GM08714 (cell line): ENCODE results near the gene PRRT3.

Source experiments
- H3K4me3 ChIP-seq: fragments of 200-500 bp; sonication (Bioruptor generic); 2 replicates; pipeline ENCODE4 v1.5.1; 2014; ENCODE audit warnings: mild to moderate bottlenecking, low read length, inconsistent platforms
- ZNF274 ChIP-seq: IDR thresholded peaks from 2 replicates; pipeline ENCODE4 v1.6.1; 2012; ENCODE audit warnings: mild to moderate bottlenecking, low read depth, low read length

The PRRT3 gene

DNA sequence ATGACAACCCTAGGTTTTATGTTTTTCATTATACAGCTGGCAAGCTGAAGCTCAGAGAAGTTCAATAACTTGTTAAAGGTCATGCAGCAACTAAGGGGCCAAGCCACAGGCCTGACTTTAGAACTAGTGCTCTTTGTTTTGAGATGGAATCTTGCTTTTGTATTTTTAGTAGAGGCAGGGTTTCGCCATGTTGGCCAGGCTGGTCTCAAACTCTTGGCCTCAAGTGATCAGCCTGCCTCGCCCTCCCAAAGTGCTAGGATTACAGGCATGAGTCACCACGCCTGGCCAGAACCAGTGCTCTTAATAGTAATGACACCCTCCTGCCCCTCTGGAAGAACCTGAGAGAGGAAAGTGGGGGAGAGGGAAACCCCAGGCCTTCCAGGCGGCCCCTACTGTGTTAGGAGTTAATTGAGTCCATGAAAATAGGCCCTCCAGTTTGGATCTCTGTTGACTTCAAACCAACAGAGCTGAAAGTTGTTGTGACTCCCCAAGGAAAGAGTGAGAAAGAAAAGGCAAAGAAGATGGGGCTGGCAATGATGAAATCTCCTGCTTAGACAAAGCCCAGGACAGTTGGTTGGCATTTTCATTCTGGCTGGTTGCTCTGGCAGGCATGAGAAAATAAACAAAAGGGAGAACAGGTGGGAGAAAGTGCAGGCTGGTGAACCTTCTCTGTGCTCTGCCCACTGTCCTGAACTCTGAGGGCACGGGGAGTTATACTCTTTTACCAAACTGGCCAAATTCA lies 3.6 kb upstream of the PRRT3 start:
- no peak for TF ChIP-seq ZNF274
- H3K4me3 ChIP-seq = no peak overlapping the region

DNA sequence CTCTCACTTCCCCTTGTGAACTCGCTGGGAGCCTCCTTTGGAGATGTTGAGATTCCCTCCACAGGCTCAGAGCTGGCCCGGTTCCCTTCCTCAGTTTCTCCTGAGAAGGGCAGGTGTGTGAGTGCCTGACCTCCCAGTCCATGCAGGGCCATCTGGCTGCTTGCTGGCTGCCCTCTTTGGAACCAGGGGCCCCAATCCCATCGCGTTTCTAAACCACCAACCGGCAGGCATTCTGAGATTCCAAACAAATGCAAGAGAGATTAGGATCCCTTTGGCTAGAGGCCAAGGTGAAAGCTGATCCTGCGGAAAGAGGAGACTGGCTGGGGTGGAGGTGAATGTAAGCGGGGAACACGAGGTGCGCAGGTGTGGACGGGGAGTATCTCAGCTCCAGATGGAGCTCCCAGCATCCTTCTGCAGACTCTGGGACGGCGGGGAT lies 2.9 kb upstream of the PRRT3 start:
- no peak overlapping the region for H3K4me3 ChIP-seq
- no peak for TF ChIP-seq ZNF274

DNA sequence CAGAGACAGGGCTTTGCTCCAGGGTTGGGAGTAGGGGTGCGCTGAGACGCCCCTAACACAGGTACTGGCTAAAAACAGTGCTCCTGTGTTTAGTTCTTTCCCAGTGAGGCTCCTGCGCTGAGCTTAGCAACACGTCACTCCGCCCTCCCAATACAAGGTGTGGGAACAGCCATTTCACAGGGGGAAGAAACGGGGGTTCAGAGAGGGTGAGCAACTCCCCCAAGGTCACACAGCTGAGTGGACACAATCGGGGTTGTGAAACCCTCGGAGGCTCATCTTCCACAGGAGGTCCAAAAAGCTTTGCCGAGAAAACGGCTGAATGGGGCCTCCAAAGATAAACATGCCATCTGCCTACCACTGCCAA lies 628 bp downstream of the PRRT3 start:
- no peak for TF ChIP-seq ZNF274
- peak overlapping the region; percentile 69 for H3K4me3 ChIP-seq

- H3K4me3 ChIP-seq = peak overlapping the region; percentile 69; the same call in 1 of the 2 replicates
- TF ChIP-seq ZNF274 = no peak
Observed at GRCh38 chr3:9951126-9951525, 1.1 kb downstream of the PRRT3 start.

DNA sequence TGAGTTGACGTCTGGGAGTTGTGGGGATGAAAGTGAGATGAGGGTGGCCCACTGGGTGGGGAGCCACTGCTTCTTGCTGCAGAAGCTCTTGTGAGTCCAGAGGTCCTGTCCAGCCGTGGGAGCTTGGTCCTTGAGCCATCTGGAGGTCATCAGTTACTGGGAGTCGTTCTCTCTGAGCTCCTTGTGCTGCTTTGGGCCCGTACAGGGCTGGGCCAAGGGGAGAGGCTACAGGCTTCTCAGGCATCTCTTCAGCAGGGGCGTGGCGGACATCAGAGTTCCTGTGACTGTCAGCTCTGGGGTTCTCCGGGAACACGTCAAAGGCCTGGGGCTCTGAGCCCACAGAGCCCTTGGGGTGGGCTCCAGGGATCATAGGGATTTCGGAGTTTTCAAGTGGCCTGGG lies 2.6 kb downstream of the PRRT3 start:
- TF ChIP-seq ZNF274 = no peak
- no peak overlapping the region for H3K4me3 ChIP-seq

- H3K4me3 ChIP-seq = no peak overlapping the region
- no peak for TF ChIP-seq ZNF274
Observed at GRCh38 chr3:9949115-9949514, 3.1 kb downstream of the PRRT3 start.

GRCh38 chr3:9948586-9948985 lies 3.6 kb downstream of the PRRT3 start:
- no peak overlapping the region for H3K4me3 ChIP-seq
- TF ChIP-seq ZNF274 = no peak

DNA sequence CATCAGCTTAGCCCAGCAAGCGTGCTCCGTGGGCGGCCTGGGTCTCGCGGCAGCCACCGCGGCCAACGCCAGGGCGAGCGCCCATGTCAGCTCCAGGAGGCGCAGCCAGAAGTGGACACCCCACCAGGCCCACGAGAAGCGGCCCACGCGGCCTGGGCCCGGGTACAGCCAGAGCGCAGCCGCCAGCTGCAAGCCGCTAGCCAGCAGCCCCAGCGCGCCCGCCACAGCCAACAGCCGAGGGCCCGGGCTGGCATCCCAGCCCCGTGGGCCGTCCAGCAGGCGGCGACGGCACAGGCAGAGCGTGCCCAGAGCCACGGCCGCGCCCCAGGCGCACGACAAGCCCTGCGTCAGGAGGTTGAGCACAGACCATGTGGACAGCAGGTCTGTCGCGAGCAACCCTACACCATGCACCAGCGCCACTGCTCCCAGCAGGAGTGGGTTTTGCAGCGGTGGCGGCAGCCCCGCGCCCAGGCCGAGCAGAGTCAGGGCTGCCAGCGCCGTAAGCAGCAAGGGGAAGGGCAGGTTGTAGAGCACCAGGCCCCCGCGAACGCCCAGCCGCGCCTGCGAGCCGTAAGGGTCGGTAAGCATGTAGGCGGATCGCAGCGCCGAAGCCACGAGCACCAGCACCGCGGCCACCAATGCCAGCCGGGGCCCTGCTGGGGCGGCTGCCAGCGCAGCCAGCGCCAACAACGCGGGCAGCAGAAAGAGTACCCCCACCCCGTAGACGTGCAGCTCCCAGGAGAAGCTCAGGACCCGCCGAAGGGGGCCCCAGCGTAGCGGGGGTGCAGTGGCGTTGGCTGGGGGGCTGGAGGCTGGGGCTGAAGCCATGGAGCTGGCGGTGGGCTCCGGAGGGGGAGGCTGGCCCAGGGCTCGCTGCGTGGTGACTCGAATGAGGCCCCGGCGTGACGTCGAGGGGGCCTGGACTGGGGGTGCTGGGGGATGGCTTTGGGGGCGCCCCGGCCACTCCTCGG lies 4.9 kb downstream of the PRRT3 start:
- no peak overlapping the region for H3K4me3 ChIP-seq
- no peak for TF ChIP-seq ZNF274

DNA sequence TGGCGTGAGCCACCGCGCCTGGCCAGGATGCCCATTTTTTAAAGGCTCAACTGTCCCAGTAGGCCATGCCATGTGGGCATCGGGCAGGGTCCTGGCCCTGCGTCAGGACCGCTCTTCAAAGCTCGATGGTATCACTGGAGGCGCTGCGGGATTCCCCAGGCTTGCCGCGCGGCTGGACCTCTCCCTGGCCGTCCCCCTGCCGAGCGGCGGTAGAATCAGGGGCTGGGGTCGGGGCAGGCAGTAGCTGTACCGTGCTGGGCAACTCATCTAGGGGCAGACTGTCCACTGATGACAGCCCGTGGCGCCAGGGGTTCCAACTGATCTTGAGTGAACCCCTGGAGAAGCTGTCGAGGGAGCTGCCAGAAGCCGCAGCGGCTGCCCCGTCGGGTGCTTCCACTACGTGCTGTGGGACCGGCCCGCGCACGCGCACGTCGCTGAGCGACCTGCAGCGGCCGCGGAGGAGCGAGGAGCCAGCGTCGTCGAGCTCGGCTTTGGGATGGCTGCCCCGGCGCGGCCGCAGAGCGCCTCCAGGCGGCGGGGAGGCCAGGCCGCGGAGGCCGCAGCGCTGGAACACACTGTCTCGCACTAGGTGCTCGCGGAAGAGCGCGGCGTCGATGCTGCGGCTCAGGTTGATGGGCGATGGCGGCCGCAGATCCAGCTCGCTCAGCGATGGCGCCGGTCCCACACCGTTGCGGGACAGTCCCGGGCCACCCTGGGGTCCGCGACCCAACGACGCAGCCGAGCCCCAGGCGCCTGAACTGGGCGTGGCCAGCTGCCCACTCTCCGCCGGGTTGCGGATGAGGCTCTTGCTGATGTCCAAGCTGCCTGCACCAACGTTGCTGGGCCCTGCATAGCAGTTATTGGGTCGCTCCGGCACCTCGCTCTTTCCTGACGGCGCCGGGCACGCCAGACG lies 5.8 kb downstream of the PRRT3 start:
- H3K4me3 ChIP-seq = no peak overlapping the region

GRCh38 chr3:9945358-9945757 lies 6.8 kb downstream of the PRRT3 start:
- no peak overlapping the region for H3K4me3 ChIP-seq

More for the DNA sequence above, 5.8 kb downstream of the PRRT3 start:
- no peak for TF ChIP-seq ZNF274

GRCh38 chr3:9944271-9944670 lies 7.9 kb downstream of the PRRT3 start:
- H3K4me3 ChIP-seq = no peak overlapping the region
- TF ChIP-seq ZNF274 = no peak

More at GRCh38 chr3:9945358-9945757, 6.8 kb downstream of the PRRT3 start:
- TF ChIP-seq ZNF274 = no peak

GRCh38 chr3:9942934-9943690 lies 9.1 kb downstream of the PRRT3 start:
- no peak for TF ChIP-seq ZNF274
- no peak overlapping the region for H3K4me3 ChIP-seq

DNA sequence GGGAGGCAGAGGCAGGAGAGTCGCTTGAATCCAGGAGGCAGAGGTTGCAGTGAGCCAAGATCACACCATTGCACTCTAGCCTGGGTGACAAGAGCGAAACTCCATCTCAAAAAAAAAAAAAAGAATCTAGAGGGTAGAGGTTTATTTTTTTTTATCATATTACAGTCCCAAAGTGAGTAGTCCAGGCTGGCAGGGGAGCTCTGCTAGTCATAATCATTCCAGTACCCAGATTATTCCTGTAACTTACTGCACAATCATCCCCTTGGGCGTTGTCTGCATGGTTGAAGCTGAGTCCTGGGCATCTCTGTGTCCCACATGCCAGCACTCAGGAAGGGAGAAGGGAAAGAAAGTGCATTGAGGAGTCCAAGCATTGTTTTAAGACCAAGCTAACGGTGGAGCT lies 10.0 kb downstream of the PRRT3 start:
- TF ChIP-seq ZNF274 = no peak
- no peak overlapping the region for H3K4me3 ChIP-seq
